ENCODE data around the gene KDM4B.

- TF ChIP-seq ARNT (IDR thresholded peaks at IDR 0.05) = no peak
- TF ChIP-seq SP1 (IDR thresholded peaks at IDR 0.05) = no peak
- no peak for TF ChIP-seq PKNOX1 (IDR thresholded peaks at IDR 0.05)
- TF ChIP-seq SUZ12 (IDR thresholded peaks at IDR 0.05) = no peak
- no peak for TF ChIP-seq CTBP1 (IDR thresholded peaks at IDR 0.05; ENCODE audit: borderline replicate concordance)
These were observed 231.9 kb downstream of the KDM4B start for GRCh38 chr19:5200844-5201243.
